GM10847 (cell line): ENCODE measurements around the gene PDPK1.
A peak's percentile ranks its signal among the peaks of the same experiment; 100 is the strongest.

Experiments
- POLR2A ChIP-seq: IDR thresholded peaks from 2 replicates; pipeline ENCODE4 v1.6.1; 2011; ENCODE audit not compliant: insufficient read length; ENCODE audit errors: extremely low read depth

PDPK1 gene

DNA sequence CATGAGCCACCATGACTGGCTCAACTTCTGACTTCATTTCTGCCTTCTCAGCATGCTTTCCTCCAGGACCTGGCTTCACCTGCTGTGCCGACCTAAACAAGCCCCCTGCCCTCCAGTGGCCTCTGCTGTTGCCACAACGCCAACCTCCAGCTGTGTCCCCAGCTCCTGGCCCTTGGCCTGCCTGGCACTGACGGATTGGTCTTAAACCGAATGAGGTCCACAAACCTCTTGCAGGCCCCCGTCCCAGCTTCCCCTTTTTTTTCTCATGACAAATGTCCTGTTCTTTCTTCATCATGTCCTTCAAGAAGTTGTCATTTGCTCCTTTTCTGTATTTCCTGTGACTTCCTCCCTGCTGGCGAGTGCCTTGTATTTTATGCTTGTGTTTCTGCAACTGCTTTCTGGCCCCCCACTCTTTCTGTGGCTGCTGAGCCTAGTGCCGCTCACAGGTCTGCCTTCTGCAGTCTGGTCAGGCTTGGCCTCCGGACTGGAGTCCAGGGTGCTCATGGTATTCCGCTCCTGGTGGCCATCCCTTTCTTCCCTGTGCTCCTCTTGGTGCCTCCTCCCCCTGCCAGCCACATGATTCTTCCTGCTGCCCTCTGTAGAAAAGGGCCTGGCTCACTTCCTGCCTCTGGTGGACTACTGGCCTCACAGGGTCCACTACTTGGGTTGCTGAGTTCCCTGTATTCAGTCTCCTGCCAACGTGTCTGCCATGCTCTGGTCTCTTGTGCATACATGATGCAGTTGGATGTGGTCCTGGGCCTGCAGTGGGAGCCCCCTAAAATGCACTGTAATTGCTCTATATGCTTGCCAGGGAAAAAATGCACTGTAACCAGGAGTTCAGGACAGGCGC, 21.2 kb upstream of the PDPK1 start:
- TF ChIP-seq POLR2A, result no peak

DNA sequence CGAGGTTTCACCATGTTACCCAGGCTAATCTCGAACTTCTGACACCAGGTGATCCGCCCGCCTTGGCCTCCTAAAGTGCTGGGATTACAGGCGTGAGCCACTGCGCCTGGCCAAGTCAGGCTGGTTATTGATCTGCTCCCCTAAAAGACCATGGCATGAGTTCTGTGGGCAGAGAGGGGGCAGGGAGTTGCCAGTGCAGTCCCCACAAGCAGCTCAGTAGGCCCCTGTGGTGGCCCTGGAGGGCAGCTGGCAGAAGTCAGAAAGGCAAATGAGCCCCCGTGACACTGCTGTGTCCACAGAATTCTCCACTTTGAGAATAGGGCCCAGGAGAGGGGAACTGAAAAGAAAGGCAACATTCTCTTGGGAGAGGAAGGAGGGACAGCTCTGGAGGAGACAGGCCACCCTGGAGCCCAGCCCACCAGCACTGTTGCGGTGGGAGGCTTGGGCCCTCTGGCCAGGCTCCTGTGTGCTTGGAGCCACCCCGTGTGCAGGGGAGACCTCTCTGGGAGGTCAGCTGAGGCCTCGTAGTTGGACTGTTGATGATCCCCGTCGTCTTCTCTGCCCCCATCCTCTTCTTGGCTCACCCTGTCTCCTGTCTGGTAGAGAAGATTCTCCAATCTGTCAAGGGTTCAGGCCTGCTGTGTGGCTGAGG, 19.7 kb upstream of the PDPK1 start:
- TF ChIP-seq POLR2A, result no peak

DNA sequence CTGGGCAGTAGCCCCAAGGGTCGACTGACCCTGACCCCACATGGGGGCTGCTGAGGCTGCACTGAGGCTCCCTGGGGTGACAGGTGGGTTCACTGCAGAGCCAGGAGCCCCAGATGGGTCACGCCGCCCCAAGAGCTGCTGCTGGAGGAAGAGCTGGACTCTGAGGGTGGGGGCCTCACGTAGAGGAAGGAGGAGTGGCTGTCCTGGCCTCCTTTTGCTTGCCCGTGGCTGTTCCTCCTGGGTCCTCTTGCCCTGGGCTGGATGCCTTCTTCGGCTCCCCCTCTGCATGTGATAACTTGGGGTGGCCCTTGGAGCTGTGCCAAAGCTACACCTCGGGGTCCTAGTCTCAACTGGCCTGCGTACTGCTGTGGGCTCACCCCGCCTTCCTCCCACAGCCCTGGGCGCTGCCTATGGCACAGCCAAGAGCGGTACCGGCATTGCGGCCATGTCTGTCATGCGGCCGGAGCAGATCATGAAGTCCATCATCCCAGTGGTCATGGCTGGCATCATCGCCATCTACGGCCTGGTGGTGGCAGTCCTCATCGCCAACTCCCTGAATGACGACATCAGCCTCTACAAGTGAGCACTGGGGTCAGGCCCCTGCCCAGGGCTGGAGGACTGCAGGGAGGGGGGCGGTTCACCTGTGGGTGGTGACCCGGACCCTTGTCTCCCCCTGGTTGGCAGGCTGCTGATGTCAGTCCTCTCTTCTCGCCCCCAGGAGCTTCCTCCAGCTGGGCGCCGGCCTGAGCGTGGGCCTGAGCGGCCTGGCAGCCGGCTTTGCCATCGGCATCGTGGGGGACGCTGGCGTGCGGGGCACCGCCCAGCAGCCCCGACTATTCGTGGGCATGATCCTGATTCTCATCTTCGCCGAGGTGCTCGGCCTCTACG, 18.8 kb upstream of the PDPK1 start:
- no peak for TF ChIP-seq POLR2A

DNA sequence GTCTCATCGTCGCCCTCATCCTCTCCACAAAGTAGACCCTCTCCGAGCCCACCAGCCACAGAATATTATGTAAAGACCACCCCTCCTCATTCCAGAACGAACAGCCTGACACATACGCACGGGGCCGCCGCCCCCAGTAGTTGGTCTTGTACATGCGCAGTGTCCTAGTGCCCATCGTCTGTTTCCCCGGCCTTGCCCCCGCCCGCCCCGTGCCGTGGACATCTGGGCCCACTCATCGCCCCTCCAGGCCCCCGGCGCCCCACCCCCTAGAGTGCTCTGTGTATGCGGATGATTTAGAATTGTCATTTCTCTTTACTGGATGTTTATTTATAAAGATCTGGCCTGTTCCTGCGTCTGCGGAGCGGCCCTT, 18.1 kb upstream of the PDPK1 start:
- no peak for TF ChIP-seq POLR2A

DNA sequence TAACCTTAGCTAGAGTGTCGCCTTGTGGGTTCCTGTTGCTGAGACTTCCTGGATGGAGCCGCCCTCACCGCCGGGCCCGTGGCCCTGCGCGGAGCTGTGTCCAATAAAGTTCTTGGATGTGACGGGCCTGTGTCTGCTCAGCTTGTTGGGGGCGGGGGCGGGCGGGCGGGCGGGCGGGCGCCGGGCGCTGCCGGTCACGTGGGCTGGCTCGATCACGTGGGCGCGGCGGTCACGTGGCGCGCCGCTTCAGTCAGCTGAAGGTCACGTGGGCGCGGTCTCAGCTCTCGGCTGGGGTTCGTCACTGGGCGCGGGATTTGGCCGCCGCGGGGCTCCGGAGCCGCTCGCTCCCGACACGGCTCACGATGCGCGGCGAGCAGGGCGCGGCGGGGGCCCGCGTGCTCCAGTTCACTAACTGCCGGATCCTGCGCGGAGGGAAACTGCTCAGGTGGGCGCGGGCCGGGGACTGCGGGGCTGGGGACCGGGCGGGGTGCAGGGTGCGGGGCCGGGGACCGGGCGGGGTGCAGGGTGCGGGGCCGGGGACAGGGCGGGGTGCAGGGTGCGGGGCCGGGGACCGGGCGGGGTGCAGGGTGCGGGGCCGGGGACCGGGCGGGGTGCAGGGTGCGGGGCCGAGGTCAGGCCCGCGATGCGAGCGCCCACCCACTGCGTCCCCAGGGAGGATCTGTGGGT, 17.6 kb upstream of the PDPK1 start, which contains the start of gene AMDHD2:
TSS of gene AMDHD2 (plus strand) at position 275 of the 687 bp plus-strand sequence. CDS start at position 363, 88 bp downstream.
- TF ChIP-seq POLR2A, result peak; percentile 60

DNA sequence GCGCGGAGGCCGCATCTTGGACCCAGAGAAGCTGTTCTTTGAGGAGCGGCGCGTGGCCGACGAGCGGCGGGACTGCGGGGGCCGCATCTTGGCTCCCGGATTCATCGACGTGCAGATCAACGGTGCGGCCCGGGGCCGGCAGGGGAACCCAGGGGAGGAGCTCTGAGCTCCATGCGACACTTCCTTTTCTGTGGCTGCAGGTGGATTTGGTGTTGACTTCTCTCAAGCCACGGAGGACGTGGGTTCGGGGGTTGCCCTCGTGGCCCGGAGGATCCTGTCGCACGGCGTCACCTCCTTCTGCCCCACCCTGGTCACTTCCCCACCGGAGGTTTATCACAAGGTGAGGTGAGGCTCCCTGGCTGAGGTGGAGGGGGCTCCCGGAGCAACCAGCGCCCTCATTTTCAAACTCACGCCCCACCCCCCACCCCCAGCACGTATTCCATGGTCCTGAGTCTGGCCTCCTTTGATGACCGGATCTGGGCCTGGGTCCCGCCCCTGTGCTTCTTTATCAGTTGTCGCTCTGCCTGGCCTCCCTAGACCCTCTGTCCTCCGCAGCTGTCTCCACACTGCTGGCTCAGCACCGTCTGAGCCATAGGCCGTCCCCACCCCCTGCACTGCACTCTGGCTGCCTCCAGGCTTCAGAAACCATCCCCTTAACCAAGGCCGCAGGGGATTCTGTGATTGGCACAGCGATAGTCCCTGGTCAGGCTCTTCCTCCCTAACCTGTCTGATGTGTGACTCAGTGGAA, 16.9 kb upstream of the PDPK1 start:
- no peak for TF ChIP-seq POLR2A

DNA sequence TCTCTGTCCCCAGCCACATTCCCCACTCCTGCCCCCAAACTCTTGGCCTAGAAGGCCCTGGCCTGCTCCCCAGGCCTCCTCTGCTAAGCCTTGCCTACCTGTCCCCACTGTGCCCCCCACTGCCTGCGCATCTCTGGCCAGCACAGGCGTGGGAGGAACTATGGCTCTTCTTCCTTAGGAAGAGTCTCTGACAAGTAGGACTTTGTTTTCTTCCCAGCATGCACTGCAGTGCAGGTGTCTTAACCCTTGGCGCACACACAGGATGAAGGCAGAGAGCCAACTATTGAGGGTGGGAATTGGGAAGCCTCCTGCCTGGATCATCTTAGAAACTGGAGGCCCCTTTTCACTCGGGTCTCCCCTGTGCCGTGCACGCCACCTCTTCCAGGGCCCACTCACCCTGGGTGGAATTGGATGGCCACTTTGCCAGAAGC, 14.0 kb upstream of the PDPK1 start:
- no peak for TF ChIP-seq POLR2A

DNA sequence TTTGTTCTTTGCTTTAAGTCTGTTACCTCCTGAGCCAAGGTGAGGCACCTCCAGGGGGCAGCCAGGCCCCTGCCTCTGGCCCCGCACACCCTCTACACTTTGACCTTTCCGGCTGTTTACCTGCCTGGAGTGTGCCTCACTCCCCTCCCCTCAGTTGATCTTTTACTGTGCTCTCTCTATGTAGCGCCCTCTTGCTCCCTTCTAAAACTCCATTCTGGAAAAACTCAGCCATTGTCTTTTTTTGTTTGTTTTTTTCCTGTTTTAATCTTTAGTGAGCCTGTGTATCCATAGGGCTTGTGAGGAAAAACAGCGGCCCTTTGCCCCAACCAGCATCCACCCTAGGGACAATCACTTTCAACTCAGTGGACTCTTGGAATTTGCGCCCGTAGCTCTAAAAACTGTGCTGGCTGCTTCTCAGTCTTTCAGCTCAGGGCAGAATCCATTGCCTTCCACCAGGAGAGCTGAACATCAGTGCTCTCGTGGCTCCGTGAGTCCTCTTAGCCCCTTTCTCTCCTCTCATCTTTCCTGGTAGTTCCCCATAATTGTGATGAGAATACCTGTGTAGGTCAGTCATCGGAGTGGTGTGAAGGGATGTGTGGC, 13.4 kb upstream of the PDPK1 start:
- TF ChIP-seq POLR2A, result no peak

DNA sequence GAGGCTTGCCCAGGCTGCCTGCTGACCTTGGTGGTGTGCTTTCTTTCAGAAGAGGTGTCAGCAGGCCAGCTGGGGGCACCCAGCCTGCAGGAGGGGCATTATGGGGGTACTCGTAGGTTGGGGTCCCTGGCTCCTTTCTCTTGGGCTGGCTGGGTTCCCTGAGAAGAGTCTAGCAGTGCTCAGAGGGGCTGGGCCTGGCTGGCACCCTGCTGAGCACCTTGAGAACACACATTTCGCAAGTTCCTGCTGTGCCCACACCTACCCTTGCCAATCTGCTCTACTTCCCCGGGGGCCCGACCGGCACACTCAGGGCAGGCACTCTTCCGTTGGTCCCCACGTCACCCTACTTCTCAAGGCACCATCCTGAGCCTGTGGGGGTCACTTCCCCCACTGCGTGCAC, 11.7 kb upstream of the PDPK1 start:
- TF ChIP-seq POLR2A, result no peak

DNA sequence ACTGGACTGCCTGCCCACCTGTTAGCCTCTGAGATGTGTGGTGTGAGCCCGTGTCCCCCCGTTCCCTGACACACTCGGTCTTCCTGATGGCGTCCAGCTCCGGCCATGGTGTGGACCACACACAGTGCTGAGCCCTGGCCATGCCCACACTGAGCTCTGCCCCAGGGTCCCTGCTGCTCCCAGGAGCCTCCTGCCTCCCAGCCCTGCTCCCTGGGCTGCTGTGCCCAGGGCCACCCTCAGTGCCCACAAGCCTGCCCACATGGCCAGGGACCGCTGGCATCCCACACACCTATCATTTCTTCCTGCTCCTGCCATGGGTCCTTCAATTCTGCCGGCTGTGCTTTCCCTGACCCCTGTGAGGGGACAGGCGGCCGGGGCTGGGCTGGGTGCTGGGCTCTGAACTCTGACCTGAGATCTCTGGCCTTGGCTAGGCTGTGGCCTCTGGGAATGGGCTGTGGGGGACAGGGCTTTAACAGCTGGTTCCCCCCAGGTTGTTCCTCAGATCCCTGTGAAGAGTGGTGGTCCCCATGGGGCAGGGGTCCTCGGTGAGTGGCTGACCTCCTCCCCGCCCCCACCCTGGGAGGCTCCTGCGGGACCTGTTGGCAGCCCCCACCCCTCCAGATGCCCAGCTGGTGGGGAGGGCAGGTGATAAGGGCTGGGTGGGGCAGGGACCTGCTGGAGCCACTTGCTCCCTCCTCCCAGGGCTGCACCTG, 10.6 kb upstream of the PDPK1 start:
- TF ChIP-seq POLR2A, result no peak

DNA sequence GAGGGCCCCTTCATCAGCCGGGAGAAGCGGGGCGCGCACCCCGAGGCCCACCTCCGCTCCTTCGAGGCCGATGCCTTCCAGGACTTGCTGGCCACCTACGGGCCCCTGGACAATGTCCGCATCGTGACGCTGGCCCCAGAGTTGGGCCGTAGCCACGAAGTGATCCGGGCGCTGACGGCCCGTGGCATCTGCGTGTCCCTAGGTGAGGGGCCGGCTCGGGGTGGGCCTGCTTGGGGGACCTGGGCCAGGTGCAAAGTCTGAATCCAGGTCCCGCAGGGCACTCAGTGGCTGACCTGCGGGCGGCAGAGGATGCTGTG, 10.1 kb upstream of the PDPK1 start:
- no peak for TF ChIP-seq POLR2A

DNA sequence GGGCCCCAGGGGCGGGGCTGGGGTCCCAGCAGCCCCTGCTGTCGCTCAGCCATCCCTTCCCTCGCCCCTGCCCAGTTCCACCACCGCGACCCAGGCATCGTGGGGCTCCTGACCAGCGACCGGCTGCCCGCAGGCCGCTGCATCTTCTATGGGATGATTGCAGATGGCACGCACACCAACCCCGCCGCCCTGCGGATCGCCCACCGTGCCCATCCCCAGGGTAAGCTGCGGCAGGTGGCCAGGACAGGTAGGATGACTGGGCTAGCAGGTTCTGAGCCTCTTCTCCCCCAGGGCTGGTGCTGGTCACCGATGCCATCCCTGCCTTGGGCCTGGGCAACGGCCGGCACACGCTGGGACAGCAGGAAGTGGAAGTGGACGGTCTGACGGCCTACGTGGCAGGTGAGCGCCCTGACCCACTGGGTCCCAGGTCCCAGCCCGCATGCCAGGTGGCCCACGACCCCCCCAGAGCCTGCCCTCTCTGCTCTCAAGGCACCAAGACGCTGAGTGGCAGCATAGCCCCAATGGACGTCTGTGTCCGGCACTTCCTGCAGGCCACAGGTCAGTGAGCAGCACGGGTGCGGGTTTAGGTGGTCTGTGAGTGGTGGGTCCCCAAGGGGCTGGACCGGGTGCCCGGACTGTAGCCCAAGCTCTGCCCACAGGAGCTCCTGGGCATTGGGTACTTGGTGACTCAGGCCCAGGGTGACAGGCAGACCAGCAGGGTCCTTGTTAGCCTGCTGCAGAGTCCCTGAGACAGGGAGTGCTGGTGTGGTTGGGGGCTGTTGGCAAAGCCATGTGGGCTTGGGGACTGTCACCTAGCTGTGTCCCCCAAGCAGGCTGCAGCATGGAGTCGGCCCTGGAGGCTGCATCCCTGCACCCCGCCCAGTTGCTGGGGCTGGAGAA, 9.4 kb upstream of the PDPK1 start:
- no peak for TF ChIP-seq POLR2A
